ENCODE measurements around the gene SHOC1.

- no peak for TF ChIP-seq CTCF (IDR thresholded peaks at IDR 0.05; ENCODE audit: low read depth, low read length, poor library complexity, severe bottlenecking)
- TF ChIP-seq EZH2phosphoT487 (IDR thresholded peaks at IDR 0.05; ENCODE audit: borderline replicate concordance, low read length) = no peak
Observed at GRCh38 chr9:111812337-111812736, 17.6 kb upstream of the SHOC1 start.

Data from DOHH2 (cell line).